HG03439 (cell line): Measurements from ENCODE around the gene AUTS2.

Source experiments
- ATAC-seq: cut with Tn5 transposase; IDR thresholded peaks from one replicate; pipeline ENCODE4 v1.9.1; 2021; ENCODE audit warnings: mild to moderate bottlenecking, moderate library complexity; ENCODE audit not compliant: unreplicated experiment

Gene AUTS2

DNA sequence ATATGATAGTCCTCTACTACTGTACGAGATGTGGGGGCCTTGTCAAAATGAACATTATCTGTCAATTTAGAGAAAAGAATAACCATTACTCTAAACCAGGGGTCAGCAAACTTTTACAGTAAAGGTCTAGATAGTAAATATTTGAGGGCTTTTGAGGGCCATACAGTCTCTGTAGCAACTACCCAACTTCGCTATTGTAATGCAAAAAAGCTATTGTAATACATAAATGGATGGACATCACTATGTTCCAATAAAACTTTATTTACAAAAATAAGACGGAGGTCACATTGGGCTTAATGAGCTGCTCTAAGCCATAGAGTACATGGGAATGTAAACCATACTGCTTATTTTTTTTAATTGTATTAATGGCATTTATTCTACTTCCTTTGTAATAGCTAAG is 1055.9 kb downstream of the AUTS2 start:
- no peak for ATAC-seq

DNA sequence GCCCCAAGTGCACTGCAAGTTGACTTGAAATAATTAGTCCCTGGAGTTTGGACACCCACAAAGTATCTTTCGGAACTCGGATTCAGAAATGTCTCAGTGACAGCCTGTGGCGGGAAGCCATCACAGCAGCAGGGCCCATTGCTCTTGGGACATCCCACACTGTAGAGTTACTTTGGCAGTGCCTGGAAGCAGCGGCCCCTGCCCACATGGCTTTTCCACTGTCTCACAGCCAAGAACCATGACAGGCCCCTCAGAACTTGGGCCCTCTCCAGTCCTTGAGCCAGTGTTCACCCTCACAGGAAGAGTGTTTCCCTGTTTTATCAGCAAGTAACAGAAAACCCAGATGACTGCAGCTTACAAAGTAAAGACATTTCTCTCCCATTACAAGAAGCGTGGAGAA is 1056.7 kb downstream of the AUTS2 start:
- no peak for ATAC-seq

DNA sequence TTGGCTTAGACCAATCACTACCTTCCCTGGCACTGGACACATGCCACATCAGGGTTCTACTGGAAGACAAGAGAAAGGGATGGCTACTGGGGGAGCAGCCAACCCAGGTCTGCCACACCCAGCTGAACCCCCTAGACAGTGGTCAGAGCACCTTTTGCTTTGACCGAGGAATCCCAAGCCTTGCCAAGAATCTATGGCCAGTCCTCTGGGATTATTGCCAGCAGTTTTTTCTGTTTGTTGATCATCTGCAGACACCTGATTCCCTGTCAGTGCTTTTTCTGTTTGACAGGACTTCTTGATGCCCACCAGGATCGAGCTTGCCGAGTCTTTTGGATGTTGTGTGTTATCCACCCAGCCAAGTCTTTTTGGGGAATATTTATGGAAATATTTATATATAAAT is 1057.4 kb downstream of the AUTS2 start:
- no peak for ATAC-seq

DNA sequence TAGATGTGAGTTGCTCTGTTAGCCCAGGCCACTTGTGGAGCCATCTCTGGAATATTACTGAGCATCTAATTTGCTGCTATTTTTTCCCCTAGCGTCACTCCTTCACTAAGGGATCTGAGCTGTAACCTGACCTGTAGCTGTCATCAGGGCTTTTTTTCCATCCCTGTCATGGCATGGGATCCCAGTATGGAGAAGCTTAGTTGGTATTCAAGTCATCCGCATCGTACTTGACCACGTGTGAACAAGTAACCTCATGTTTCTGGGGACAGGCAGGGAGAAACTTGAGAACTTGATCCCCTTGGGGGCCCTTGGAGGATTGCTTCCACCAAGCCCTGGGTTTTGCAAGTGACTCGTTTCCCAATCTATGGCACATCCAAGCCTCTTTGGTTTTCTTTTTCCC is 1059.3 kb downstream of the AUTS2 start:
- ATAC-seq = no peak

DNA sequence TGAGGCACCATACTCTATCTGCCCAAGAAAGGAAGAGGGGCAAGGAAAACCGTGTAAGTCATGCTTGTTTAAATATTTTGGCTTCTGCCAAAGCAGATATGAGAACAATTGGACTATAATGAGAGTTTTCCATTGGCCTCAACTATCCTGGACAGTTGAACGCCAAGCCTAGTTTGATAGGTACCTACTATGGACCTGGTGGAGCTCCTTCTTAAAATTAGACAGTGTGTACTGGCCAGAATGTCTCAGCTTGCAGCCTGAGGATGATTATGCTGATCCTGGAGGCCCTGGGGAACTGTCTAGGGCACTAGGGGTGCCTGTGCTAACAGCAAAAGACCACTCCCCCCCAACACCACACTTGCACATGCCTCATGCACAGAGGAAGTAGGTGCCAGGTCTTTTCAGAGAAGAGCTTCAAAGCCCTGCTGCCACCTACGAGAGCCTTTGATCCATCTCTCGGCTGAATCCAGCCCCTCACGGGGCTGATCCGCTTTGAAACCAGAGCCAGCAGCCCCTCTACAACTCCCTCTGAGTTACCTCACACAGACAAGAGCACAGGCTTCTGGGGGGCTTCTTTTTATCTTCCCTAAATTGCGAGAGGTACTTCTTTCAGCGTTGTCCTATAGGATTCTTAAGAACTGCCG is 1059.8 kb downstream of the AUTS2 start:
- no peak for ATAC-seq

DNA sequence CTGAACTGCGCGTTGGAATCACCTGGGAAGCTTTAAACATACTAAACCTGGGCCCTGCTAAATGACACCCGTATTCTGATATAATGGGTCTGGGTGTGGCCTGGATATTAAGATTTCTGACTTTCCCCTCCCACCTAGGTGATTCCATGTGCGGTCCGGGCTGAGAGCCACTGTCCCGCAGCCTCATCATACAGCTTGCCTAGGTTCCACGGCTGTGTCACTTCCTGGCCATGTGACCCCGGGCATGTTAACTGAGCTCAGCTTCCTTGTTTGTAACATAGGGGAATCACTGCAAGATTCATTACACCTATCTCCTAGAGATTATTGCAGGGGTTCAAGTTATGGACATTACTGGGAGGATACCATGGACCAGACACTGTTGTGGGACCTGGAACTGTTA is 1061.0 kb downstream of the AUTS2 start:
- ATAC-seq = no peak

DNA sequence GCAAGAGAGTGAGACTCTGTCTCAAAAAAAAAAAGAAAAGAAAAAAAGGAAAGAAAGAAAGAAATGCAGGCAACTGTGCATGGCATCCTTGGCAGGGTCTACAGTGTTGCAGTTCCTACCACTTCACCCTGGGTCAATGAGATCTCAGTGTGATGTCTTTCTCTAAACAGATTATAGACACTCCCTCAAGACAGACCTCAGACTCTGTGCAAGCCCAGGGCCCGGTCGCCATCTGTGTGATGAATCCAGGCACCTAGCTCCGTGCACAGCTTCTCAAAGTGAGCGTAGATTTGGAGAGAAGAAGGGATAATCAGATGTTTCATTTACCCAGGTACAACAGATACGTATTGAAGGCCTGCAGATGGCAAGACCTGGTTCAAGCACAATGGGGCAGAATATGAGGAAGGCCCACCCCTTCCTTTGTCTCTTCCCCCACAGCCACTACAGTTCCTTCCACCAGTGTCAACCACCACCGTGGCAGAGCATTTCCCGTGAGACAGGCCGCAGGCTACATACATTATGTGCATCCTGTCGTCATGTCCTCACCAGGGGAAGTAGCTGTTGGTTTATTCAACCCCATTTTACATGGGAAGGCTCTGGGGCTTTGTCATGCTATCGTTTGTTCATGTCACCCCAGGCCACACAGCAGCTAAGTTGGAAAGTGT is 1062.0 kb downstream of the AUTS2 start:
- ATAC-seq = no peak

DNA sequence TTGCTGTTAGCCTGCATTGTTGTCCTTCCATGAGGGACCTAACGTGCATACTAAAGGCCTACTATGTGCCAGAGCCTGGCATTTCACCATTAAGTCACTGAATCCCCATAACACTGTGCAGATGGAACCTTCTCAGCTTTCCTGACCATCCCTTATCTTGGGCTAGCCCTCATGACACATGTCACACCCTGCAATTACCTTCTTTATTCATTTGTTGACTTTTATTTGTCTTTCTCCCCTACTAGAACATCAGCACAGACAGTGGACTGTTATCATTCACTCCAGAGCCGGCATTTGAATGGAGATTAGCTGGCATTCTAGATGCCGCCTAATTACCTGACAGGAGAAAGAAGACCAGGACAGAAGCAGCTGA is 1062.5 kb downstream of the AUTS2 start:
- ATAC-seq = no peak

DNA sequence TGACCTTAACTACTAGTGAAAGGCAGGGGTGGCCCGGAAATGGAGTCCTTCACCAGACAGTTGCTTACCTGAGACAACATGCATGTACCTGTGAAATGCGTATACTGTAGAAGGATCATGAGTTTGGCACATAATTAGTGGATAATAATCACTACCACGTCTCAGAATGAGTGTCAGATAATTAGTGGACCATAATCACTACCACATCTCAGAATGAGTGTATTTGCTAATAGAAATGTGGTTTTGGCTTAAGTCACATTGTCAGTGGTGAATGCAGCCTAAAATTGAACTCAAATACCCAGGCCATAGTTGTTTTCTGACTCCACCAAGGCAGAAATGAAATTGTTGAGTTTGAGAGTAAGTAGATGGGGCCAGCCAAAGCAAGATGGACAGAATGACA is 1065.4 kb downstream of the AUTS2 start:
- ATAC-seq = no peak

DNA sequence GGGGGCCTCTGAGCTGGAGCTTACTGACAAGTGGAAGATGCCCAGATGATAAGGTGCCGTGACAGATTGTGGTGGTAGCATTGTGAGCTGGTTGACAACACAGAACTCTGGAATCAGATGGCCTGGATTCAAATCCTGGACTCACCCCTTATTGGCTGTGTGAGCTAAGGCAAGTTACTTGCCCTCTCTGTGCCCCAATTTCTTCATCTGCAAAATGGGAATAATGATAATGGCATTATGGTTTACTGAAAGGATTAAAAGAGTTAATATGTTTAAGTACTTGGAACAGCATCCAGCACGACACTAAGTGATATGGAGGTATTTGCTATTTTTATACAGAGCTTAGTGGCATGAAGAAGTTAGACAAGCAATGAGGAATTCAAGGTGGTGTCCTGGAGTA is 1067.7 kb downstream of the AUTS2 start:
- ATAC-seq = no peak

DNA sequence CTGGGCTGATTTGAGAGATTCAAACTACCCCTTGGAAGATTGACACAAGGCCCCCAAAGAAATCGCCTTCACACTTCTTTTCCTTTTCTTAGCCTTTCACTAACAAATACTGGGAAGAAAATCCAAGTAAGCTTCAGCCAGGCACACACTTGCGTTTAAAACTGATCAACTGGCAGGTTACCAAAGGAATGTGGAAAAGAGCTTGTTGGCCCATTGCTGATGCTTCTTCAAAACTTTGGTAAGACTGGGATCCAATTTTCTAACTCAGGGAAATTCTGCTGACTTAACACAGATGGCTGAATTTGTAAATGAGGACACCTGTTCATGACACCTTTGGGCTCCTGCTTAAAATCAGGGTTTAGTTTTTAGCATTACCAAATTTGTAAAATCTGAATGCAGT is 1069.1 kb downstream of the AUTS2 start:
- ATAC-seq = no peak

DNA sequence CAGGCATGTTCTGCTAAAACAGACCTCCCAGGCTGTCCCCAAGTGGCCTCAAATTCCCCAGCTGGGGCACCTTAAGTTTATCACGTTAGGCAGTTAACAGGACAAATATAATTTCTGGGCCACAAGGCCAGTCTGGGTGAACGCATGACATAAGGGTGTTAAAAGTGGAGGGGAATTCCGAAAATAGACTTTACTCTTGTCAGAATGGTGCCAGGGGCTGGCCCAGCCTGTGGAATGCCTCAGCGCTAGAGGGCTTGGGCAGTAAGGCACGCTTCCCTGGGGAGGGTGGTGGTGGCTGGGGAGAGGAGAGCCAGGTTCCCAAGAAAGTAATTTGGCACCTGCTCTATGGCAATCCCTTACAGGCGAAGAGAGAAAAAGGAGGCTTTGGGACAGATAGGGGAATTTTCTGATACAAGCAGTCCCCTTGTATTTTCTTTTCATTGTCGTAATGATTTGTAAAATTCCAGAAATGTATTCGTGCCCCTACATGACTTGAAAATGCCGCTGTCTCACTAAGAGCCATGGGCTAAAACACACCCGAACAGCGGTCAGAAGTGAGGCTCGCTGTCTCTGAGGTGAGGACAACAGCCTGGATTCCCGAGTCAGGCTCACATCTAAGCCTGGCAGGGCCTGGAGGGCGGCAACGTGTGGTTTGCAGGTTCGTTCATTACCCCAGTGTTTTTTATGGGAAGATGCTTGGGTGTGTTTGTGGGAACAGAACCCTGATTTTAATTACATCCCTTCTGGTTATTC is 1070.5 kb downstream of the AUTS2 start:
- ATAC-seq = no peak

DNA sequence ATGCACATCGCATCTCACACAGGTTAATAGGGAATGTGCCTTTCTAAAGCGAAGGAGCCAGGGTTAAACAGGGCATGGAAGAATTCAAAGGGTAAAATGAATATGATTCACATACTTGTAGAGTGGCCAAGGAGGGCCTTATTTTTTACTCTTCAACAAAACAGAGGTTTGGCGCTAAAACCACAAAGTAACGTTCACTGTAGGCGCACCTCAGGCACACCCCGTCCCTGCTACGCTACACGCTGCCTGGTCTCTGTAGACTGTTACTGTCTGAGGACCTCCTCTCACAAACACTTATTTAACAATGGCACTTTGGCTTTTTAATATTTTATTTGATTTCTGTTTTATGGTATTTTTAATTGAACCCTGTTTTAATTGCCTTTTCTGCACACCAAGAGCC is 1071.6 kb downstream of the AUTS2 start:
- ATAC-seq = no peak

DNA sequence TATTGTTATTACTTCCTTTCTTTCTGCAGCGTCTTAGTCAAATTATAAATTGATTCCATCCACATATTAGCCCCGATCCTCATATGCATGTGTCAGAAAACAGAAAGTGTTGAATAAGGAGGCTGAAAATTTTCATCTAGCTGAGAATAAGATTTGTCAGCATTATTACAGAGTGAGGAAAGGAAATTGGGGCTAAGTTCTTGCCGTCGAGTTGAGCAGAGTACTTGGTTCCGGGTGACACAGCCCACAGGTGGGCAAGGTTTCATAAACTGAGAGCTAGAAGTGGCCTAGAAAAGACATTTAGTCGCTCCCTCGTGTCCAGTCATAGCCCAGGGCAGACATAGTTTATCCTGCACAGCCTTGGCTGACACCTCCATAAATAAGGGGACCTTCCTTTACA is 1072.0 kb downstream of the AUTS2 start:
- ATAC-seq = no peak

DNA sequence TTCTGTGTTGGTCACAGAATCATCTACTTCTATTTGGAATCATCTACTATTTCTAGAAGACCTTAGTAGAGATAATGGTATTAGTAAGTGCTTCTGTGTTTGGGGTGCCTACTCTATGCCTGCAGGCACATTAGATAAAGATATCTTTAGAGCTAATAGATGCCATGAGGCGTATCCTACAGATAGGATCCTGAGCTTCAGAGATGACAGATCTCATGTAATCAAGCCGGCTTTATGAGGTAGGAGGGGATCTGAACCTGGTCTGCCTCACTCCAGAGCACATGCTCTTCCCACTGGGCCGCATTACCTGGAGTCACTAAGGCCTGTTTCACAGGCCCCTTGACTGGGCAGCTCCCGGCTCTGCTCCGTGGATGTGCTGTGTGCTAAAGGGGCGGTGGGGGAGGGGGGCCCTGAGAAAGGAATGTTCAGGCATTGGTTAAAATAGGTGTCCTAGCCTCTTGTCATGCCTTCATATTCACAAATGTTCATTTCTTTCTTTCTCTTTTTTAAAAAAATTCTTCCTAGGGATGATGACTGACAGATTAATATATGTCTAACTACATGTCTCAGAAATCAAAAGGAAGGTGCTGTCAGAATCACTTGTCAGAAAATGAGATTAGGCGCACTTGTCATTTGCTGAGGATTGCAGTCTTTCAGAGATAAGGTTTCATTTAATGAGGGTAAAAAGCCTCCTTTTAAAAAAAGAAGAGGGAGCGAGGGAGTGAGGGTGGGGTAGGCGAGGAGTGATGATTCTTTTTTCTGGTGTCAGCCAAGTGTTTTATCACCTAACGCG is 1075.7 kb downstream of the AUTS2 start:
- no peak for ATAC-seq

DNA sequence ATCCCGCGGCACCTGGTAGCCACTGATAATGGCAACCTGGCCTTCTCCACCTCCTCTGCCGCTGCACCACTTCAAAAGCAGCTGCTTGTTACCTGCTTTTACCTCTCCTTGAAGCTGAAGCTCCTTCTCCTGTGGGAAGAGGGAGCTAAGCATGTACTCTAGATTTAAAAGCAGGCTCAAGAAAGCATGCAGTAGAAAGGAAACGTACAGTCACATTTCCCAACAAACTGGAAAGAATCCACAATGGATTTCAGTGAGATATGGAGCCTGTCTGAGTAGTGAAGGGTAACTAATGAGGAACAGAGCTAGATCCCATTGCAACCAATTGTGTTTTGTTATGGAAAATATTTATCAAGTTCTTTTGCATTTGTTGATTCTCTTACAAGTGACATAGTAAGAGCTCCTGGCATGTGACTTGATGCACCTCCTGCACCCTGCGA is 1076.3 kb downstream of the AUTS2 start:
- no peak for ATAC-seq

DNA sequence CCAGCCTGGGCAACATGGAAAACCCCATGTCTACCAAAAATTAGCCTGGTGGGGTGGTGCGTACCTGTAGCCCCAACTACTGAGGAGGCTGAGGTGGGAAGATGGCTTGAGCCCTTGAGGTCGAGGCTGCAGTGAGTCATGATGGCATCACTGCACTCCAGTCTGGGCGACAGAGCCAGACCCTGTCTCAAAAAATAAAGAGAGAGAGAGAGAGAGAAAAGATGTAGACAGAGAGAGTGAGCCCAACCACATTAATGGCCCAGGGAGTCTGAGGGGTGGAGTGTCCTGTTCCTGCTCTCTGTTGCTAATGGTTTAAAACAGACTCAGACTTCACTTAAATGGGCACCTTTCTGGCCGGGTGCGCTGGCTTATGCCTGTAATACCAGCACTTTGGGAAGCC is 1078.0 kb downstream of the AUTS2 start:
- no peak for ATAC-seq

DNA sequence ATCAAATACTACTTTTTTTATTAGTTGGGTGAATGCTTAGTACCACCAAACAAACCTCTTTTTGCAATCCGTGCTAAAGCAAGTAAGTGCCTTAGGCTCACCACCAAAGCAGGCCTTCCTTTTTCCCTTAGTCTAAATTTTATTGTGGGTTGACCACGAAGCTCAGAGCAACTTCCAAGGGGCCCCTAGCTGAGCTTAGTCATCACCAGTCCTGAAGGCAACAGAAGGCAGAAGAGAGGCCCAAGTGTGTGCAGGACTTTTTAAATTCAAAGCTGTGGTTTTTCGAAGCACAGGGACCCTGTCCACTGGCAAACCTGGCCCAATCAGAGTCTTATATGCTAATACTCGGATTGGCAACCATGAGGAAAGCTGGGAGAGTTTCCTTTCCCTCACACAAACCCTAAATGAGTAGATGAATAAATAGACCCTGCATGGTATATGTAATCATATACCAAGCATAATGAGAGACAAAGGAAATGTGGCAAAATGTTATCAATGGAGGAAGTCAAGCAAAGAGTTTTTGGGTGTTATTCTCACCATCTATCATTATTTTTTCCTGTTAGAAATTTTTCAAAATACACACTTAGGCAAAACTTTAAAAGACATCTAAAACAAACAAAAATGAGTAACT is 1080.5 kb downstream of the AUTS2 start:
- ATAC-seq = no peak

DNA sequence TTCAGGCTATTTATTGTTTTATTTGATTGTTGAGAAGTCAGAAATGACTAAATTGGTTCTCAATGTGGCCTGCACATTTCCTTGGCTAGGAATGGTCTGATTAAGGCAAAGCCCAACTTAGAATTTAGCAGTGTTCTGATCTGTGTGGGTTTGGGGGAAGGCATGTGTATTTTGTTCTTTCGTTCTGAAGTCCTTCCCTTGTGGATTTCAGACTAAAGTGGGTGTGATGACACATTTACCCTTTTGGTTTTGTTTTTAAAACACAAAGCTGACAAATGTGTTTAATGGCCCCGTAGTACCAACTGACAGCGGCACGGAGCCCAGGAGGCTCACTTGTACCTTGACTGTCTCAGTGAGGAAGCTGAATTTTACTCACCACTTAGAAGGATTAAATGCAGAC is 1081.4 kb downstream of the AUTS2 start:
- ATAC-seq = peak; percentile 62

DNA sequence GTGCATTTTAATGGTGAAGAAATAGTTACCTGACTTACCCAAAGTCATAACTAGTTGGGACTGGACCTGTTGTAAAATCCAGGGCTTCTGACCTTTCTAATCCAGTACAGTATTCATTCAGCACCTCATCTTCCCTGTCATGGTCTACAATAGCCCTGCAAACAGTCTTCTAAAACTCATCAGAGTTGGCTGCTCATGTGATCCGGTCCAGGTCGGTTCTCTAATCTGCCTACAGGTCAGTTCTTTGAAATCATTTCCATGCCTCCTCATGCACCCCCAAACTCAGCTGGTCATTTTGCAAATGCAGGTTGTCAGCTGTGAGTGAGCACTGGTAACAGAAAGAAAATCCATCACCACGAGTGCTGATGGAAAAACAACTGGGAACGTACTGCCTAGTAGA is 1082.0 kb downstream of the AUTS2 start:
- ATAC-seq = no peak
